HG03457 (cell line): ENCODE results near the gene SATB1.

Experiments
- ATAC-seq: cut with Tn5 transposase; IDR thresholded peaks from one replicate; pipeline ENCODE4 v1.9.1; 2021; ENCODE audit warnings: moderate number of reproducible peaks; ENCODE audit not compliant: unreplicated experiment

The SATB1 gene

DNA sequence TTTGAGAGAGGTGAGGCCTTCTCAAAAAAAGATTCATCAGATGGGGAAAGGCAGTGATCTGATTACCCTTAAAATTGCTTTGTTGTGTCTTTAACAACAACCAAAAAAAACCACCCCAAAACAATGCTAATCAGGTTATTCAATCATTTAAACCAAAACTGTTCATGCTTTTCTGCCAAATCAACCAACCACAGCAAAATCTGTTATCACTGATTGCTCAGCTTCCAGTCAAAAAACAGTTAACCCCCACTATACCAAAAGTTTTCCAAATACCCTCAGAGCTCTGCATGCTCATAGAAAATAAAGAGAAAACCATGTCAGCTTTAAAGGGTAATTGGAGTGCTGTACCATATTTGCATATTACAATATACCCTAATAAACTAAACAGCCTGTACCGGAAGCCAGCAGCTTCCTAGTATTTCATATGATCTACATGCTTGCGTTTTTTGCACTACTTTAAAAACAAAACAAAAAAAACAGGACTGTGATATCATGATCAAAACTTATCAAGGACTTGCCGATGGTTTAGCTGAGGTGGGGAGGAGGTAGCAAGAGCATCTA lies 22.8 kb downstream of the SATB1 start:
- no peak for ATAC-seq

DNA sequence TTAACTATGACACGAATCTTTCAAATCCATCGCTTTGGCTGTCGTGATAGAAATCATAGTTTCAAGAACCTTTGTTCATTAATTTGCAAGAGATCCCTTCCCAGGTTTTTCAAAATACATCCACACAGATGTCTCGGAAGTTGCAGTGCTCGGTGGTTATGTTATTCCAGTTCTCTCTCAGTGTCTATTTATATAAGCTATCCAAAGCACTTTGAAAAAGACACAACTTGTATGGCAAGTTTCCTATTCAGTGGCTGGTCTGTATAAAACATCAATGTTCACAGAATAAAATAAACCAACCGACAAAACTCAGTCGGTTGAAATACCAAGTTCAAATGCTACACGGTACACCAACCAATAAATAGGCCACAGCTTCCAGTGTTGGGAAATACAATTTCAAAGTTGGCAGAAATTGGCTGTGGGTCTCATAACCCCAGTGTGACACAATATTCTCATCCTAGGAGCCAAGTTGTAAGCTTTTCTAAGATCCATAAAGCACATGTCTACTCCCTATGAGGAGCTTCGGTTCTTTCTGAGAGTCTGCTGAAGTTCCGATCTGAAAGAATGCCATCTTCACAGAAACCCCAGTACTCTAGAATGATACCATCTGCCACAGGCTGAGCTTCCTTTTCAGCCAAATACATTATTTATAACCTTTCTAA lies 23.7 kb downstream of the SATB1 start:
- ATAC-seq, result no peak

DNA sequence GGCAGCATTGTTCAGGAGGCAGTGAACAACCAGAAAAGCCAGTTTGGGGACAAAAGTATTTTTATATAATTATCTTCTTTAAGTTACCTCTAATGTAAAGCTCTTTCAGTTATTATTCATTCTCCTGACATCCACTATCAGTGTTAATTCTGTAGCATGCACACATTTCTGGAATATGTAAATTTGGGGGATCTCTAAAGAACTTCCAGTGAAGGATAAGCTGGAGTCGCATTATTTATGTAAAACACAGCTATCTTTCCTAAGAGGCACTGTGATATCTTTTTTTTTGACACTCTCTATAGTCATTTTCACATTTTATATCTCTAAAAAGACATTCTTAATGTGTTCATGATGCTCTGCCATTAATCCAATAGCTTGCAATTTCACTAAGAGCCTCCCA lies 26.7 kb downstream of the SATB1 start:
- no peak for ATAC-seq

DNA sequence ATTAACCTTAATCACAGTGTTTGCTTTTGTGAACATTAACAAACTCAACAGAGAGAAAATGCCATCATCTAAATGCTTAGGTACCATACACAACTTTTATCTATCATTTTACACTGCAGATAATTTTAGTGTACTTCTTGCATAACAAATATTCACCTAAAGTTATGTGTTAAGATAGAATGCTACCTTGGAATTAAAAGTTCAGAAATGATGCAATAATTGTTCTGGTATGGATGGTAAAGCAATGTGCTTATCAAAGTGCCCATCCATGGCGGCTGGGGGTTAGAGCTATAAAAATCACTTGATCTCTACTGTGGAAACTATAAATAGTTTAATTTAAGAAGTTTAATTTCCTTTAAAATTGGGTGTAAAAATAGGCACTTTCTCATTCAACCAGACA lies 28.7 kb downstream of the SATB1 start:
- ATAC-seq, result no peak

DNA sequence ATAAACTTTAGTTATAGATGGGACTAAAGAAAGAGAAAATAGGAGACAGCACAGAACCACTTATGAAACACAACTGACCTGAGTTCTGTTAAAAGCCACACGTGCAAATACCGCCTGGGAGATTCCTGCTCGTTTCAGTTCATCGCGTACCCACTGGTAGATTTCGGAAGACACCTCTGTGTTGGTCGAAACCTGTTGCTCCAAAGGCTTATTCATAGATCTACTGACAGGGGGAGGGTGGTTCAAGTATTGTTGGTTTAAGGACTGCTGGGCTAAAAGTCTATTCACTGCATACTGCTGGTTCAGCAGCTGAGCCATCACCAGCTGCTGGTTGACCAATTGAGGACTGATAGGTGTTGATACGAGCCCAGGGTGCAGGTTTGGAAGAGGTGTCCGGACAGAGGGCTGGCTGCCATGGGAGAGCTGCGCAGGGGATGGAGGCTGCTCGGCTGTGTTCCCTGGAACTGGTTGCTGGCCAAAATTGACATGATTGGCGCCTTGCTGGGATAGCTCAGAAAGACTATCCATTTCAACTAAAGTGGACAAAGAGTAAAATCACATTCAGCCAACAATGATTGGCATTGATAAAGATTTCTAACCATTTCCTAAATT lies 30.6 kb downstream of the SATB1 start:
- ATAC-seq, result no peak

DNA sequence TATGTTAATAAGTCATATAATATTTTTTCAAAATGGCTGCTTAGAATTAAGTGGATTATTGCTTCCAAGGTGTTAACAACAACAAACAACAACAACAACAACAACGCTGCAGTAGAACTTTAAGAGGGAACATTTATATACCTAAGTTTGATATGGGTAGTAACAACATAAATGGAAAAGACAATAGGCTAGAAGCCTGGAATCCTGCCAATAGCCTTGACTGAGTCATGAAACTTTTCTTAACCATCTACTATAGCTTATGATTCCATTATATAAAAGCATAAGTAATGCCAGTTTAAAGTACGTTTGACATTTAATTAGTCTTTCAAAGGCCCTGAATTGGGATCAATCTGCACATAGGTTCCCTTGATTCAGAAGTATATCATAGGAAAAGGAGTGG lies 31.2 kb downstream of the SATB1 start:
- ATAC-seq, result no peak

DNA sequence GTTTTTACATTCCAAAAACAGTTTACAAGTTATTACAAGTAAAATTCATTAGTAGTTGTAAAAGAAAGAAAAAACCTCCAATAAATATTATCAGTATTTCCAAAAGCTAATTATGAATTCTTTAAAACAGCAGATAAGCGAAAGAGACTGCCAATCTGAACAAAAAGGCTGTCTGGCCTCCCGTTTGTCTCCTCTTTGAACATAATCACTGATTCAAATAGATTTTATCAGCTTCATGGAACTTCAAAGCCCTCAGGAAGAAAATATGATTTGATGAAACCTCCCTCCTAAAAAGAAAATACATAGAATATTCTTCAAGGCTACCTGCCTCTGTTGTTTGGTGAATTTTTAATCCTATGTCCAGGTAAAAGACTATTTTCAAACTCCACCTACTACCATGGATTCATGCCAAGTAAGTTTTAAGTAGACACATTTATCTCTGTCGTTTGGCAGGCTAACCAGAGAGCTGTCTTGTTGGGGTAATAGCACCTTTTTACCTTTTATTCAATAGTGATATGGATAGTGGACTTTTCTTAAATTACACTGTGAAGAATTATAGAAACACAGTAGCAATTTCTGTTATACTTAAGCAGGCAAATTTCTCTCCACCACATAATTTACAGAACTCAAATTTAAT lies 35.0 kb downstream of the SATB1 start:
- ATAC-seq, result no peak

DNA sequence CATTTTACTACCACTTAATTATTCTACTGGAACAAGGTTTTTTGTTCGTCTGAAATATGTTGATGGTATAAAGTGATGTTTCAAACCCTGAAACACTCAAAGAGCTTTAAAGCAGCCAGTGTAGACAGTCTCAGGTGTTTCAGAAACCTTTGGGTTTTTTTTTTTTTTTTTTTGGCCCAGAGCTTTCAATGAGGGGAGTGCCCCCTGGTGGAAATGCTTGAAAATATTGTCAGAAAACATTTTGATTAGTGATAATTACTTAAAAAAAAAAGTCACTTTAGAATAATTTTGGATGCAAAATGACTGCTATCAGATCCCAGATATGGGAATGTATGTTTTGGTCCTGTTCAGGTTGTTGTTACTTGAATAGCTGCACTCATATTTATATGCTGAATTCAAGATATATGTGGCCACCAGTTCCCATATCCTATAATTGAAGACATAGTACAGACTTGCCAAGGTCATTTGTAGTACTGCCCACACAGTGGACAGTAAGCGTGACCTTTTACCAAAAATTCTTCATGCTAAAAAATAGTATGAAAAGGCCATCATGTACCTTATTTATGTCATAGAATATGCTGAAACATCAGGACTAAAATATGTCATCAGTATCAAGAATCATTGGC lies 35.9 kb downstream of the SATB1 start:
- ATAC-seq, result no peak

DNA sequence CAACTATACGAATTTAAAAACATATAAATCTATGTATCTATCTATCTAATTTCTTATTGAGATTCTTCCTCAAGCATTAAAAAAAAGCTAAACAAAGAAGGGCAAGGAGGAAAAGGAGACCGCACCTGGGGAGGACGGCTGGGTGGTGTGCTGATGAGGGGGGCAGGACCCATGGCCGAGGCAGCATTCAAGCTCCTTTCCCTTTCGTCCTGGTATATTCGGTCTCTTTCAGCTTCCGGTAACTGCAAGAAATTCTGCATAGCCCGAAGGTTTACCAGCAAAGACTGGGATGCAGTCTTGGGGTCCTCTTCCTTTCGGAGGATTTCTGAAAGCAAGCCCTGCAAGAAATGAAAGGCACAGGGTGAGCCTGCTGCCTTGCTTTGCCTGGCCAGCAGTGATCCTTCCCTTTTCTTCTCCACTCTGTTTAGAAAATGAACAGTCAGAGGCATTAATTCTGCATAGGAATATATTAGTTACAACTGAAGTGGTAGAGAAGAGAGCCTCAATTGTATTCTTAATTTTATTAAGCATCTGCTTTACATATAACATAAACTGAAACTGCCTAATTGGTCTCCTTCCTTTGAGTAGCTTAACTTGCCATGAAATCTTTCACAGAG lies 38.8 kb downstream of the SATB1 start:
- ATAC-seq, result no peak

DNA sequence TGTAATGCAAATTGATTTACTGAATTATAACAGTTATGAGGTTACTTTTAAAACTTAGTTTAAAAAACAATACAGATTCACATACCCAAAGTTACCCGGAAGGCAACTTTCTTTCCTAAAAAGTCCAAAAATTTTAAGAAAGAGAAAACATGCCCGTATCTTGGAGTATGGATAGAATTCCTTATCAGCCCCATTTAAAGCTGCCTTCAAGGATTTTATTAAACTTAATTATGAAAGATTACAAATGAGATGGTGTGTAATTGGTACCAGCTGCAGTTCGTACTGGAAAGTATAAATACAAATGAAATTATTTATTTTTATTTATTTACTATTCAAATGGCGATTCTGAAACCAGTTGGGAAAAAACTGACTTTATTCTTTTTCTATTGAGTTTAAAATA lies 39.4 kb downstream of the SATB1 start:
- no peak for ATAC-seq

DNA sequence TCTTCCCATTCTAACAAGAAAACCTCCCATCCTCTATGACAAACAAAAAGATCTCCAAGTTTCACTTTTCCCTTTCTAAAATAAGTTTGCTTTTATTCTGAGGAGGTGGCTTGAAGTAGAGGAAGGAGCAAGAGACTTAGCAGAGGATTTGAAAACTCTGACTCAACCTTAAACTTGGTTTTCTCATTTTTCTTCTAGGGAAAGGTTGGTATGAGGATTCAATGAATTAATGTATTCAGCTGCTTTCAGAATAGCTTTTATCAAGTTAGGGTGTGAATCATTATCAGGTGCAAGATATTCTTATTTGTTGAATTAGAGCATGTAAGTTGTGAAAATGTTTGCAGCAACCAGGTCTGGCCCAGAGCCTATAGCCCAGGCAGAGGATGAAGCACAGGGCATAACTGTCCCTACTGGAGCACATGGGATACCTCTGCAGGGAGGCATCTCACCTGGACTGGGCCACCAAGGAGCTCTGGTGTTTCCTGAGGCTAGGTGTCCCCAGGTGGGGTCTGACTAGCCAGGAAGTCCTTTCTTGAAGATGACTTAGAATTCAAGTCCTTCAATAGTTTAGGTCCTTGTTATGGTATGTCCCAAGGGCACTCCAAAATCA lies 42.3 kb downstream of the SATB1 start:
- no peak for ATAC-seq

DNA sequence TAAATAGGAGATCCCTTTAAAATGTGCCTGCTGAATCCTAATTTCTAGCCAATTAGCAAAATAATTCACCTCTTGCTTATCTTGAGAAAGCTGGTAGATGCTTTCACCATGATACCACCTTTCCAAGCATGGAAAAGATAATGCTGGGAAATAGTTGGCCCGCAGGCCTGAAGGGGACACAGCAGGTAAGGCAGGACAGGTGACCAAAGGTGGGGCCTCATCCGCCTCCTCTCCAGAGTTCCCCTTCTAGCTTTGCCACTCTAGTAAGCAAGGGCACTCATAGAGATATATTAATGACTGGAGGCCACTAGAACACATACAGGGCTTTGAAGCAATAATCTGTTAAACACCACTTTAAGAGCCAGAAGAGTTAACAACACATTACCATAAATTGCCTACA lies 45.5 kb downstream of the SATB1 start:
- ATAC-seq, result no peak

DNA sequence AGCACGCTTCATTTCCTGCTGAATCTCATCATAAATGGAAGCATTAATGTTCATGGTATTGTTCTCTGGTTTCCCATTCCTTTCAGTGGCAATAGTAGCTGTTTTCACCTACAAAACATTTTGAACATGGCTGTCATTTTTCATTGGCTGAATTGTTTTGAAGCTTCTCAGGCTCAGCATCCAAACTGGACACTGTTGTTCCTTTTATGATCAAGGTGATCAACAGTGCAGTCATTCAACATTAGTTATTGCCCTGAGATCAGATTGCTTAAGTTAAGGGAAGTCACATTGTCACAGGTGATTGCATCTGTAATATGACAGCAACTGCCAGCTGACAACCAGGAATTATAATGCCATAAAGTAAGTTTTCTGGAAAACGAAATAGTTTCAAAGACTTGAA lies 46.9 kb downstream of the SATB1 start:
- no peak for ATAC-seq

DNA sequence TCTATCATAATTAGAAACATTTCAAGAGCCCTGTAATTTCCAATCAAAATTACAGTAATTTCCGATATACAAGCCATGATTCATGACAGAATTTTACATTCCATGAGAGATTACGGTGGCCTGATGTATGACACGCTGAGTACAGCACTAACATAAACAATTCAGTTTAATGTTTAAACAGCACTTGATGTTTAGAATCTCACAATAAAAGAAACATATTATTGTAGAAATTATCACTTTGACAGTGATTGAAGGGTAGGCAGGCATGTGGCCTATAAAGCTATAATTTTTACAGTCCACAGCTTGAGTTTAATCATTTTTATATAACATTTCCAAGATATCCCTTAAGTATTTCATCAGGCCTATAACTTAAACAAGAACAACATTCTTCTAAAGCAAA lies 48.5 kb downstream of the SATB1 start:
- ATAC-seq, result no peak

DNA sequence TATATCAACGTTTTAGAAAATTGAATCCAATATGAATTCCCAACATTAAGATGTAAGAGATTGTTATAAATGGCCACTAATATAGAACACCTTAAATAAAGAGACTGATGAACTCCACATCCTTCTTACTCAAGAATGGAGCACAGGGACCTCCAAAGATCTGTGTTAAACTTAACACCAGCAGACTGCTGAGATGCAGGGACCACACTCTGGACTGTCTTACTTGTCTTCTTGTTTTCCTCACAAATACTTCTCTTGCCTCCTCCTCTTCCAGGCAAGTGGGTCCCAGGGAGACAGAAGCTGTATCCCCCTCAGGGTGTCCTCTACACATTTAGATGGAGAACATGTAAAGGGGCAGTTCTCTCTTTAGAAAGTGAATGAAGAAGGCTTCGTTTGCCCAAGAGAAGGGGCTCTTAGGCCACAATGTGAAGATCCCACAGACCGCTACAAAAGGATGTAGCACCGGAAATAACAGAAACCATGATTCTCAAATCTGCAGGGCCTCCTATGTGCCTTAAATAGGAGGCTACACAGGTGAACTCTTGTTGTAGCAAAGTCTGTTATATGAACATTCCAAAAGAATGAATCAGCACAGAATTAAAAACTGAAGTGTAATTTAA lies 52.2 kb downstream of the SATB1 start:
- ATAC-seq, result no peak

DNA sequence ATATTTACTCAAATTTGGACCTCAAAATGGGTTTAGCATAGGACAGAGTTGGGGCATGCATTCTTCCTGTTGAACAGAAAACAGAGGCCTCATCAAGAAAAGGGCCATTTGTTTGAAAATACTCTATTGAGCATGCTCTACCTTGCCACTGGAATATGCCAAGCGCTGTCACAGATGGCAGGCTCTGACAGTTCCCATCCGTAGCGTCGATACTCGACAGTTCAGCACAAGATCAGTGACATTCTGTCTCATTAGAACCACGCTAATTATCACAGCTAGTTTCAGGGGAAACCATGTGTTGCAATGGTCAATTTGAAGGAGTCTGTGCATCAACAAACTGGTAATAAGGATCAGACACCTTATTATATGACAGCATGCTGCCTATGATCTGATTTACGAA lies 54.5 kb downstream of the SATB1 start:
- no peak for ATAC-seq

DNA sequence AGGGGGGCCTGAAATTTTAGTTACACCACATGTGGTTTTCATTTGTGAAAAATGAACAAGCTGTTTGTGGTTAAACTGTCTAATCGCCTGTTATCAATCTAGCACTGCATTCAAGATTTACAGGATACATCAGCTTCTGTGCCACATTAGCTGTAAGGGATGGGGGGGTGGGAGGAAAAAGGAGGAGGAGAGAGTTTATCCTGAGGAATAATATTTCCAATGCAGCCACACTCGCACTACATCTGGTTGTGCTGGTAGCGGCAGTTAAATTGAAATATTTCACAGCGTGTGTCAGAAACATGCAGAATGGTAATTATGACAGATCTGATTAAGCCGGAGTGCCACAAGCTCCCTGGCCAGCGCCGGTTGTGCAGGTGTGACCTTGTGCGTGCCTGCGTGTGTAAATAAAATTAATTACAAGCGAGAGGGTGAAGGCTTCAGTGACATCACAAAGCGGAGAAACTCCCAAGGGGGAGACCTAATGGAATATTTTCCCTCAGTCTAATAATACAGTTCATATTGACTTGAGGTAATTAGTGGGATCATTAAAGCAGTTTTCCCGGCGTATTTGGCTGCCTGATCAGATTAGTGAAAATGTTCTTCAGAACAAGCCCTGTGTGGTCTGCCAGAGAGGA lies 55.5 kb downstream of the SATB1 start:
- ATAC-seq, result no peak

DNA sequence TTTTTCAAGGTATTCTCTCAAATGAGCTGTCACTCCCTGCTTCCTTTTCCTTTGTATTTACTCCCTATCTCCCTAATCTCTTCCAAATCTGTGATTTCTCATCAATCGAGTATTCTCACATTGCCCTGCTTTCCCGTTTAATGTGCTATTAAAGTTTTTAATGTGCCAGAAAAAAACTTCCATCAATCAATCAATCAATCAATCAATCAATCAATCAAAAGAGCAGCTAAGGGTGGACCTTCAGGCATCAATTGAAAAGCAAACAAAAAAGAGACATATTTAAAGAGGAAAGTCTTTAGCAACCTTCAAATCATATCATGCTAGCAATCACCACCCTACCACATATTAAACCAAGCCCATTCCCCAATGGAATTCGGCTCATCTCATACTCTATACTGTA lies 58.9 kb downstream of the SATB1 start:
- ATAC-seq, result no peak

DNA sequence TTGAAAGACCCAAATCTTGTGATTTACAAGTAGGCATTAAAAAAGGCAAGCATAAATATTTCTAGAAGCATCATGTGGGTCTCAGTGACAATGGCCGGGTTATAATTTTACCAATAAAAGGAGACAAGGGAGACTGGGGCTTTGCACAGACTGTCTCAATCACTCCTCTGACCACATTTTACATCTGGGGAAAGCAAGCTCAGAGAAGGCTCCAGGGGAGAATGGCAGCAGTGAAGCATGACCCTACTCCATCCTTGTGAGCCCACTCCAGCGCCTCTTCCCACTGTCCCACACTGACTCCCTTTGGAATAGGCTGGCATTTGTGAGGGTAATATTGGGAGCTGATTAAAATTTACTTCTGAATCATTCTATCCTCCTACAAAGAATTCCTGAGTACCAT lies 61.8 kb downstream of the SATB1 start:
- ATAC-seq, result no peak

DNA sequence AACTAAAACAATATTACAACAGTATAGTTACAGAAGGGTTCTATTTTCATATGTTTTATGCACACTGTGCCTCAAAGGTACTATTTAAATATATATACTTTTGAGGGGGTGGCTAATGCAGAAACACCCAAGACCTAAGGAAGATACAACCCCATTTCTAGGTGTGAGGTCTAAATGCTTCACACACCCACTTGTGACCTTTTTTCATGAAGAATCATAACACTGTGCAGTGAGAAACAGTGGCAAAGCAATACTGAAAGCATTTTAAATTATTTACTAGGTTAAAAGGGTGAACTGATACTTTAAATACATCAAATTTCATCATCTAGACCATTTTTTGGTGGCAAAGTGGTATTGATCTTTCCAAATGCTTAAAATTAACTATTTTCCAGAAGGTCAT lies 67.4 kb downstream of the SATB1 start:
- no peak for ATAC-seq
